Fibroblast of upper back skin (primary cell): ENCODE results near the gene C2CD2.

Source experiments
- DNase-seq: peaks from one replicate; pipeline ENCODE4 v3.0.0-alpha.2; 2013

The C2CD2 gene

GRCh38 chr21:41836166-41837015 lies 117.4 kb downstream of the C2CD2 start:
- DNase-seq, result no peak

GRCh38 chr21:41835711-41836154 lies 118.1 kb downstream of the C2CD2 start:
- no peak for DNase-seq
